ENCODE data around the gene DIPK1C.

DNA sequence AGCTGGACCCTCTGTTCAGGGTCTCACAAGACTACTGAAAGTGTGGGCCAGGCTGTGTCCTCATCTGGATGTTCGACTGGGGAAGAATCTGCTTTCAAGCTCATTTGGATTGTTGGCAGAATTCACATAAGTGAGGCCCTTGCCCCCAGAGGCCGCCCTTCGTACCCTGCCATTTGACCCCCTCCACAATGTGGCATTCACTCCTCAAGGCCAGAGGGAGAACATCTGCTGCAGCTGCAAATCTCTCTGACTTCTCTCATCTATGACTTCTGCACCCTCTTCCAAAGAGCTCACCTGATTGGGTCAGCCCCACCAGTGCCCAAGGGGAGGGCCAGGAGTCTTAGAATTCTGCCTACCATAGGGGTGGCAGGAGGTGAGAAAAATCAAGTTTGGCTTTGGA is 35.2 kb upstream of the DIPK1C start:
- TF ChIP-seq, protein P1, sequence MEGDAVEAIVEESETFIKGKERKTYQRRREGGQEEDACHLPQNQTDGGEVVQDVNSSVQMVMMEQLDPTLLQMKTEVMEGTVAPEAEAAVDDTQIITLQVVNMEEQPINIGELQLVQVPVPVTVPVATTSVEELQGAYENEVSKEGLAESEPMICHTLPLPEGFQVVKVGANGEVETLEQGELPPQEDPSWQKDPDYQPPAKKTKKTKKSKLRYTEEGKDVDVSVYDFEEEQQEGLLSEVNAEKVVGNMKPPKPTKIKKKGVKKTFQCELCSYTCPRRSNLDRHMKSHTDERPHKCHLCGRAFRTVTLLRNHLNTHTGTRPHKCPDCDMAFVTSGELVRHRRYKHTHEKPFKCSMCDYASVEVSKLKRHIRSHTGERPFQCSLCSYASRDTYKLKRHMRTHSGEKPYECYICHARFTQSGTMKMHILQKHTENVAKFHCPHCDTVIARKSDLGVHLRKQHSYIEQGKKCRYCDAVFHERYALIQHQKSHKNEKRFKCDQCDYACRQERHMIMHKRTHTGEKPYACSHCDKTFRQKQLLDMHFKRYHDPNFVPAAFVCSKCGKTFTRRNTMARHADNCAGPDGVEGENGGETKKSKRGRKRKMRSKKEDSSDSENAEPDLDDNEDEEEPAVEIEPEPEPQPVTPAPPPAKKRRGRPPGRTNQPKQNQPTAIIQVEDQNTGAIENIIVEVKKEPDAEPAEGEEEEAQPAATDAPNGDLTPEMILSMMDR (IDR thresholded peaks at IDR 0.05): no peak
- no peak for TF ChIP-seq POLR2A (IDR thresholded peaks at IDR 0.05)
